GM19468 (cell line): ENCODE measurements around the gene PRR7.

Experiments
- ATAC-seq: cut with Tn5 transposase; IDR thresholded peaks from one replicate; pipeline ENCODE4 v1.9.1; 2021; ENCODE audit warnings: mild to moderate bottlenecking, moderate library complexity, moderate number of reproducible peaks; ENCODE audit not compliant: unreplicated experiment; ENCODE audit errors: extremely low read depth

The PRR7 gene

DNA sequence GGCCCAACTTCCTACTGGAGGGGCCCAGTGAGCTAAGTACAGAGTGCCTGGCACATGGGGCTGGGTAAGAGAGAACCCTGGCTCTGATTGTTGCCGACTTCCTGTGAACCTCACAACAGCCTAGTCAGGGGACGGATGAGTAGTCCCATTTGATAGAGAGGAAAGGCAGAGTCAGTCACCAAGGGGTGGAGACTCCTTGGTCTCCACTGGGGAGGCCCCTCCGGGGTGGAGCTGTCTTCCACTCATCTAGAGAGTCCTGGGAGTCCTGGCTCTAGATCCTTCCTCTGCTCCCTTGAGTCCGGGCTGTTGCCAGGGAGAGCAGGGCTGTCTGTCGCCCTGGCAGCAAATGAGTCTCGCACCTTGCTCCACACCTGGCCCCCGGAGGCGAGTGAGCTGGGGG lies 12.2 kb upstream of the PRR7 start:
- ATAC-seq, result no peak

DNA sequence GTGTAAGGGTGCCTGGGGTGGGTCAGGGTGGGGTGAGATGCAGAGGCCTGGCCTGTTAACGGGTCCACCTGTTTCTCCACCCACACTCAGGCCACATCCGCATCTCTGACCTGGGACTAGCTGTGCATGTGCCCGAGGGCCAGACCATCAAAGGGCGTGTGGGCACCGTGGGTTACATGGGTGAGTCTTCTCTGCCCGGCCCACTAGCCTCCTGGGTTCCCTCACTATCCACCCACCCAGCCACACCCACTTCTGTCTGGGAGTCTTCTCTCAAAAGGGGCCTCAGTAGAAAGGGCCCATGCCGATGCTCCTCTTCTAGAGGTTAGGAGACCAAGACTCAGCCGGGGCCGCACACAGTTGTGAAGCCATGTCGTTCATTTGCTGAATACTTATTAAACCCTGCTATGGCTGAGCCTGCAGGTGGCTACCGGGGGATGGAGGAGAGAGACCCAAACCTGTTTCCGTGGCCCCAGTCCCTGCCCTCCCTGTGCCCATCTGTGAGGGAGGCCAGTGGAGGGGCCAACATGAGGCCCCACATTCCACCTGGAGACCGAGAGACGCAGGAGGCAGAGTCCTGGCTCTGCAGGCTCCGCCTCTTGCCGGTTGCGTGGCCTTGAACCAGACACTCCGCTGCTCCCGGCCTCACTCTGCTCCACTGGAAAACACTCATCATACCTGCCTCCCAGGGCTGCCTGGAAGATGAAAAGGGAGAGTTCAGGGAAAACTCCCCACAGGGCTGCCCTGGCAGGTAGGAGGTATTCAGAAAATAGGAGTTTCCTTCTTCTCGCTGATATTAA lies 11.5 kb upstream of the PRR7 start:
- no peak for ATAC-seq

DNA sequence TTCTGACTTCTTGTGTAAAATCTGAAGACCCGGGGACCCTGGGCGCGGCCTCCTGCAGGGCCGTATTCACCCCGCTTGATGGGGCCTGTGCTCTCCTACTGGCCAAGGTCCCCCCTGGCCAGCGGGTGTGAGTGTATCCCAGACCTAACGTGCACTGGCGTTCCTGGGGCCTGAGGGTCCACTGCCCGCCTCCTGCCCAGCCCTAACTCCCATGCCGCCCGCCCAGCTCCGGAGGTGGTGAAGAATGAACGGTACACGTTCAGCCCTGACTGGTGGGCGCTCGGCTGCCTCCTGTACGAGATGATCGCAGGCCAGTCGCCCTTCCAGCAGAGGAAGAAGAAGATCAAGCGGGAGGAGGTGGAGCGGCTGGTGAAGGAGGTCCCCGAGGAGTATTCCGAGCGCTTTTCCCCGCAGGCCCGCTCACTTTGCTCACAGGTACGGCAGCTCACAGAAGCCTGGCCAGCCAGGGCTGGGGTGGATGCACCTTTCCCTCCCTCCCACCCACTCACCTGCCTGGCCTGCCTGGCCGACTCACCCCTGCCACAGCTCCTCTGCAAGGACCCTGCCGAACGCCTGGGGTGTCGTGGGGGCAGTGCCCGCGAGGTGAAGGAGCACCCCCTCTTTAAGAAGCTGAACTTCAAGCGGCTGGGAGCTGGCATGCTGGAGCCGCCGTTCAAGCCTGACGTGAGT lies 10.6 kb upstream of the PRR7 start:
- no peak for ATAC-seq

DNA sequence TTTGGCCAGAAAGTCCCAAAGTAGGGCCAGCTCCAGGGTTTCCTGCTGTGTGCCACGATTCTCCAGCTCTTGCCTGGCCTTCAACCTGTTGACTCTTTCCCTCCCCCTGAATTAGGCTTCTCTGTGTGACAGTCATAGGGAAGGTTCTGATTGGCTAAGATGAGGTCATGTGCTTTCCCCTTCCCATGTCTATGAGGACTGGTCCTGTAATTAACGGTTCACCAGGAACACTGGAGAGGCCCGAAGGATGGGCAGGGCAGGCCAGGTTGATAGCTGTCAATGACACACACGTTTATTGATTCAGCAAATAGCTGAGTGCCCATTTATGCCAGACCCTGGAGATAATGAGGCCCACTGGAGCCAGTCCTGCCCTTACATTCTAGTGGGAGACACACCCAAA lies 9.0 kb upstream of the PRR7 start:
- no peak for ATAC-seq

- no peak for ATAC-seq
Measured at GRCh38 chr5:177438468-177438867, 8.1 kb upstream of the PRR7 start.

GRCh38 chr5:177439518-177440053 lies 7.0 kb upstream of the PRR7 start:
- ATAC-seq, result no peak

DNA sequence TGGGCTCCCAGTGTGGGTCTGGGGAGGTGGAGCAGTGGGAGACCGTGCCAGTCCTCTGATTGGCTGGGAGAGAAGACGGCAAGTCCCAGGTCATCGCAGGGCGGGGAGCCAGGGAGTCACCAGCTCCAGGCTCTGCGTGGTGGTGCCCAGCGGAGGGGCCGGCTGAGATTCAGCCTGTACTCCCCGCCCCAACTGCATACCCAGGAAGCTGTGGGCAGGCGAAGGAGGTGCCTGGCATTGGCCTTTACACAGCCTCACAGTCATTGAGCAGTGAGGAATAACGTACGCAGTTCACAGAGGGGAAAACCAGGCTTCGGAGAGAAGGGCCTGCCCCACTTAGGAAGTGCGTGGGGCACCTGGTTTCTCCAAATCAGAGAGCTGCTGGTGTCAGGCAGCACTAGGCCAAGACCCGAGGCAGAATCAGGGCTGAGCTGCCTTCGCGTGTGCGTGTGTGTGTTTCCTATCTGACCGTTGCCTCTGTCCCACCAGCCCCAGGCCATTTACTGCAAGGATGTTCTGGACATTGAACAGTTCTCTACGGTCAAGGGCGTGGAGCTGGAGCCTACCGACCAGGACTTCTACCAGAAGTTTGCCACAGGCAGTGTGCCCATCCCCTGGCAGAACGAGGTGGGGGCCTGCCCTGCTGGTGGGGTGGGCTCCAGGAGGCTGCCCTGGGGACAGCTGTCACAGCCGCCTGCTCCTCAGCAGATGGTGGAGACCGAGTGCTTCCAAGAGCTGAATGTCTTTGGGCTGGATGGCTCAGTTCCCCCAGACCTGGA lies 6.2 kb upstream of the PRR7 start:
- ATAC-seq, result no peak

GRCh38 chr5:177440990-177441780 lies 5.4 kb upstream of the PRR7 start:
- ATAC-seq, result no peak

GRCh38 chr5:177442066-177442826 lies 4.4 kb upstream of the PRR7 start:
- ATAC-seq, result no peak

GRCh38 chr5:177443144-177443983 lies 3.2 kb upstream of the PRR7 start:
- ATAC-seq, result no peak

- no peak for ATAC-seq
Measured at GRCh38 chr5:177444106-177445051, 2.2 kb upstream of the PRR7 start.

- ATAC-seq, result no peak
Measured at GRCh38 chr5:177445052-177445916, 1.3 kb upstream of the PRR7 start.

DNA sequence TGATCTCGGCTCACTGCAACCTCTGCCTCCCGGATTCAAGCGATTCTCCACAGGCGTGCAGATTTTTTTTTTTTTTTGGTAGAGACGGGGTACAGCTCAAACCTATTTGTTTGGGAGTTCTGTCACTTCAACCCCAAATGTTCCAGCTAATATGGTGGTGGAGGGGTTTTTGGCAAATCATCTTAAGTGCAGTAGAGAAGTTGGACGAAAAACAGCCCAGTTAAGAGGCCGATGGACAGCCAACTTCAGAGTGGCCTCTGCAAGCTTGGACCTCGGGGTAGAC lies 756 bp upstream of the PRR7 start:
- no peak for ATAC-seq

GRCh38 chr5:177447066-177447610 lies 524 bp downstream of the PRR7 start:
- ATAC-seq, result peak; percentile 13

DNA sequence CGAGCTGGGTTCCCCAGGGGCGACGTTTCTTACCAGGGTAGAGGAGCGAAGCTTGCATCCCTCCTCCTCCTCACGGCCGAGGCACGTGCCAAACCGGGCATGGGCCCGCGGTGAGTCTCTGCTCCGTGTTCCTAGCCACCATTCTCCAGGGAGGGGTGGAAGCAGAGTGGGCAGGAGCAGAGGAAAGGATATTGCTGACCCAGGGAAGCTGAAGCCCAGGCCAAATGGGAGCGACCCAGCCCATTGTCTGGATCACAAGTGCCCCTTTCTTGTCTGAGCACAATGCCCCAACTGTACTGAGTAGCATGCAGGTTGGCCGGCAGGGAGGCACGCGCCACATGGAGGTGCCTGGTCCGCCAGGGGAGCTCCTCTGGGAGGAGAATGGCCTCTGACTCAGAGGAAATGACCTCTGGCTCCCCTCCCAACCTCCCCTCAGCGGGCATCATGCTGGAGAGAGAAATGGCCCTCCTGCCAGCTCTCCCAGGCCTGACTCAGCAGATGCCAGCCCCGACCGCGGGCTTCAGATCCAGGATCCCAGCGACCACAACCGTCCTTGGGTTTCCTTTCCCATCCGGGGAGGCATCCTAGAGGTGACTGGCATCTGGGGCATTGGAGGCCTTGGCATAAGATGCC lies 1.1 kb downstream of the PRR7 start:
- ATAC-seq, result no peak
